Calu3 (cell line): ENCODE data around the gene SLC22A23. TPM values are rescaled to one million over a fixed set of nuclear protein-coding genes. Genes with fewer than 3 reads are reported as not detected.

Source experiments
- BruUV-seq: library from RNA; stranded (reverse); fragments of 400-500 nt; replicated peaks from 2 replicates; lab custom pipeline; 2021; lab: Mats Ljungman, UMichigan
- CTCF ChIA-PET: fragments of 300-600 bp; sonication (Branson Sonifier 250); formaldehyde crosslinking; loops from one replicate; lab custom pipeline; 2022; ENCODE audit warnings: antibody characterized with exemption; lab: Charles Lee
- DNase-seq: peaks from one replicate; pipeline ENCODE4 v3.0.0; 2022
- H3K27ac Mint-ChIP-seq: one replicate; pipeline ENCODE4 v1.8.0; 2022; ENCODE audit warnings: mixed read lengths; ENCODE audit not compliant: unreplicated experiment
- H3K27me3 Mint-ChIP-seq: one replicate; pipeline ENCODE4 v1.8.0; 2022; ENCODE audit warnings: mixed read lengths; ENCODE audit not compliant: unreplicated experiment
- H3K36me3 Mint-ChIP-seq: one replicate; pipeline ENCODE4 v1.8.0; 2022; ENCODE audit warnings: mild to moderate bottlenecking, moderate library complexity, mixed read lengths; ENCODE audit not compliant: insufficient read depth, unreplicated experiment
- H3K4me1 Mint-ChIP-seq: one replicate; pipeline ENCODE4 v1.8.0; 2022; ENCODE audit warnings: mild to moderate bottlenecking, low read depth, mixed read lengths; ENCODE audit not compliant: unreplicated experiment
- H3K4me3 Mint-ChIP-seq: one replicate; pipeline ENCODE4 v1.8.0; 2022; ENCODE audit warnings: mild to moderate bottlenecking, low read depth, moderate library complexity, mixed read lengths; ENCODE audit not compliant: unreplicated experiment
- H3K9me3 Mint-ChIP-seq: one replicate; pipeline ENCODE4 v1.8.0; 2022; ENCODE audit warnings: low read depth, mixed read lengths; ENCODE audit not compliant: unreplicated experiment
- CTCF ChIP-seq: fragments of 200-600 bp; IDR thresholded peaks from one replicate; pipeline ENCODE4 v1.8.0; 2022; ENCODE audit warnings: antibody characterized with exemption; ENCODE audit not compliant: unreplicated experiment
- intact Hi-C: fragments of 100-400 bp; cut with micrococcal nuclease; formaldehyde crosslinking; loops from one replicate; pipeline ENCODE4 v1.10.0; 2022; ENCODE audit not compliant: unreplicated experiment
- total RNA-seq: library from RNA; stranded (reverse); gene quantifications from 2 replicates; pipeline ENCODE4 v1.2.3, GENCODE V29; 2022

Gene SLC22A23
- total RNA-seq, 1 experiment from 2014 or later: 3.9 TPM

- peaks cover 18% of the 10 kb centered on the region for H3K4me1 Mint-ChIP-seq
- H3K27me3 Mint-ChIP-seq: no peaks in the 10 kb centered on the region
- peaks cover 3% of the 10 kb centered on the region for H3K36me3 Mint-ChIP-seq
- CTCF ChIA-PET: no interaction called here
- no TSS peak for BruUV-seq
- no peak for DNase-seq
- H3K27ac Mint-ChIP-seq: no peak overlapping the region
- intact Hi-C loops: no loop called here
- no peaks in the 10 kb centered on the region for H3K9me3 Mint-ChIP-seq
- TF ChIP-seq CTCF: no peak
- no peak overlapping the region for H3K4me3 Mint-ChIP-seq
Observed at GRCh38 chr6:3364391-3364790, 92.5 kb downstream of the SLC22A23 start.

- H3K4me1 Mint-ChIP-seq: peaks cover 18% of the 10 kb centered on the region
- intact Hi-C loops: no loop called here
- CTCF ChIA-PET: no interaction called here
- TF ChIP-seq CTCF: no peak
- no peaks in the 10 kb centered on the region for H3K27me3 Mint-ChIP-seq
- no peaks in the 10 kb centered on the region for H3K9me3 Mint-ChIP-seq
- DNase-seq: peak; percentile 86
- BruUV-seq: no TSS peak
- no peak overlapping the region for H3K4me3 Mint-ChIP-seq
- peaks cover 3% of the 10 kb centered on the region for H3K36me3 Mint-ChIP-seq
- no peak overlapping the region for H3K27ac Mint-ChIP-seq
Observed at GRCh38 chr6:3363296-3364025, 93.4 kb downstream of the SLC22A23 start.

GRCh38 chr6:3361312-3362037 lies 95.4 kb downstream of the SLC22A23 start:
- no peaks in the 10 kb centered on the region for H3K9me3 Mint-ChIP-seq
- intact Hi-C loops: no loop called here
- peaks cover 3% of the 10 kb centered on the region for H3K36me3 Mint-ChIP-seq
- no peak for TF ChIP-seq CTCF
- H3K4me1 Mint-ChIP-seq: peaks cover 18% of the 10 kb centered on the region
- no TSS peak for BruUV-seq
- H3K27me3 Mint-ChIP-seq: no peaks in the 10 kb centered on the region
- H3K4me3 Mint-ChIP-seq: no peak overlapping the region
- H3K27ac Mint-ChIP-seq: no peak overlapping the region
- CTCF ChIA-PET: interaction anchor here (0.7 kb wide), 1 partner anchor 142 kb away, joined by 4 read pairs; no protein-coding TSS in a partner anchor
- no peak for DNase-seq

GRCh38 chr6:3360727-3361045 lies 96.2 kb downstream of the SLC22A23 start:
- DNase-seq: no peak
- intact Hi-C loops: no loop called here
- H3K36me3 Mint-ChIP-seq: peaks cover 7% of the 10 kb centered on the region
- no peaks in the 10 kb centered on the region for H3K9me3 Mint-ChIP-seq
- BruUV-seq: no TSS peak
- no peaks in the 10 kb centered on the region for H3K27me3 Mint-ChIP-seq
- no peak overlapping the region for H3K4me3 Mint-ChIP-seq
- H3K27ac Mint-ChIP-seq: no peak overlapping the region
- CTCF ChIA-PET: no interaction called here
- no peak for TF ChIP-seq CTCF
- H3K4me1 Mint-ChIP-seq: peaks cover 21% of the 10 kb centered on the region
